HPDE6-E6E7 (cell line): ENCODE measurements around the gene KXD1.

ENCODE experiments used
- DNase-seq: peaks from one replicate; pipeline ENCODE4 v3.0.0; 2011; ENCODE audit warnings: missing footprints; ENCODE audit errors: extremely low spot score

KXD1 gene

GRCh38 chr19:18601875-18602274 is 44.2 kb downstream of the KXD1 start:
- no peak for DNase-seq

GRCh38 chr19:18603255-18603957 is 45.7 kb downstream of the KXD1 start:
- no peak for DNase-seq

DNA sequence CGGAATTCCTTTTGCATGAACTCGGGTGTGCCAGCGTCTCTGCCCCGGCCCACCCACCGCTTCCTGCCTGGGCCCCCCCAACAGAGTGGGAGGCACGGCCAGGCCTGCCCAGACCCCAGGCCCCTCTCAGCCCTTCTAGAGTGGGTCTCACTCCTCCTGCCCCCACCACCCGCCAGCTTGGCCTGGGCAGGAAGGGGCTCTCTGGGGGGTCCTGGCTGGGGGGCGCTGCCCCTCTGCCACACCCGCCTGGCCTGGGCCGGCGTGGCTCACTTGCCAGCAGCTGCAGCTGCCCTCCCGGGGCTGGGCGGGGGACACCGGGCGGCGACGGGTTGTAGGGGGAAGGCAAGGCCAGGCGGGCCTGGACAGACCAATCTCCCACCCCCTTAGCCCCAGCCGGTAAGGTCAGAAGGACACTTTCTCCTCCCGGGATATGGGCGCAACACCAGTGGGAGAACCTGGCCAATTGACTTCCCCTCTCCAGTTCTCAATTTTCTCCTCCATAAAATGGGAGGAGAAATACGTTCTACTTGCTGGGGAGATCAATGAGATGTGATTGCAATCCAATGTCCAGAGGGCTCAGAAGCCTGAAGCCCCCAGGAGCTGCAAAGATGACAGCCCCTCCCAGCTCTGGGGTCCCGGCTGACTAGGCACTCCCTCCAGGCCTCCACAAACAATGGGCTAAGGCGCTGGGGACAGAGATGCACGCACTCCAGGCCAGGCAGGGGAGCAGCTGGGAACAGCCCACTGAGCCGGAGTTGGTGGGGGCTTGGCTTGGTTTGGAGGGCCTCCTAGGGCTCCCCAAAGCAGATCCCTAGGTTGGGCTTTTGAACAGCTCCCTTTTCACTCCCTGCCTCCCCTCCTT is 46.5 kb downstream of the KXD1 start:
- no peak for DNase-seq

GRCh38 chr19:18604820-18605159 is 47.1 kb downstream of the KXD1 start:
- no peak for DNase-seq

GRCh38 chr19:18605196-18605545 is 47.5 kb downstream of the KXD1 start:
- no peak for DNase-seq

DNA sequence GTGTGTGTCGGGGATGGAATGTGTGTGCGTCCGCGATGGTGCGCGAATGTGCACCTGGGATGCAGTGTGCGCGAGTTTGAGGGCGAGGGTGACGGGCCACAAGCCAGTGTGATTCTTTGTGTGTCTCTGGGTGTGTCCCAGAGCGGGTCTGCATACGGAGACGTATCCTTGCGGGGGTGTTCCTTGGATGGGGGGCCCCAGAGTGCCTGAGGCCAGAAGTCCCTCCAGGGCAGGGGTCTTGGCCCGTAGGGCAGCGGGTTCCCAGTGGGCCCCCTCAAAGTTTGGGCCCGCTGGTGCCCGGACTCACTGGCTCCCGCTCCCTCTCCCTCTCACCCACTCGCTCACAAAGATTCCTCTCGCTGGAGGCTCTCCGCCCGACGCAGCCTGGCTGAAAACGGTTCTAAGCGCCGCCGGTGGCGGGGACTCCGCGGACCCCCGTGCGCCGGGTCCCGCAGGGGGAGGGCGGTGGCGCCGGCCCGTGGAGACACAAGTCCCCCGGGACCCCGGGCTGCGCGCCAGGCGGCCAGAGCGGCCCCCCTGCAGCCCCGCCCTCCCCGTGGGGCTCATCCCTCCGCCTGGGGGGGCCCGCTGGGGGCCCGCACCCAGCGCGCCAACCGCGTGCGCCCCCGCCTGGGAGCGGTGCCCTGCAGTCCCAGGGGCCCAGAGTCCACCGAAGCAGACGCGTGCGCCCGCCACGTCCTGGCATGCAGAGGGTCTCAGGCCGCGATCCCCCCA is 48.0 kb downstream of the KXD1 start:
- no peak for DNase-seq

DNA sequence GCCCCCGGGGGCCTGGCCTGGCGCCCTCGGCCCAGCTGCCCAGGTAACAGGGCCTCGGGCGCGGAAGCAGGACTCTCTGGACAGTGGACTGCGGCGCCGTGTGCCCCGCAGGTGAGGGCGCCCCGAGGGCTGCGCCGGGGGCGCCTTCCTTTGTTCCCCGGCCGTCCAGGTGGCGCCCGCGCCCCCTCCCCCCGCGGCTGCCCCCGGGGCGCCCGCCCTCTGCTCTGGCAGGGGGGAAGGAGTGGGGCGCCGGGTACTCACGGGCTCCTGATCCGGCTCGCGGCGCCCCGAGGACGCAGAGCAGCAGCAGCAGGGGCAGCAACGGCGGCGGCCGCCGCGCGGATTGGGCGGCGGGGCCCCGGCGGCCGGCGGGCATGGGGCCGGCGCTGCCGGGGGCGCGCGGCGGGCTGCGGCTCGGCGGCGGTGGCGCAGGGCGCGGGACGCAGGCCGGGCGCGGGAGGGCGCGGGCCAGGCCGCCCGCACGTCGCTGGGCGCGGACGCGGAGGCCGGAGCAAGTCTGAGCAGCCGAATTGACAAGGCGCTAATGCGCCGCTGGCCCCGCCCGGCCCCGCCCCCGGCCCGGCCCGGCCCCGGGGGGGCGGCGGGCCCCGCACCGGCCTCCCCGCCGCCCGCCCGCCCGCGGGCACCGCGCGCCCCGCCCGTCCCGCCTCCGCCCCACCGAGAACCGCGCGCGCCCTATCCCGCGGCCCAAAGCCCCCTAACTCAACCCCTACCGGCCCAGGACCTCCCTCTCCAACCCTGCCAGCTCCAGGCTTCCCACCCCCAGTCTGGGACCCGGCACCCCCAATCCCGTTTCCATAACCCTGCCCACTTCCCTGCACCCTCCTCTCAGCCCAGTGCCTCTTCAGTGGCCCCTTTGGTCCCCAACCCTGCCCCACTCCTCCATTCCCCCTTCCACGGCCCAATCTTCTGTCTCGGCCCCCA is 48.9 kb downstream of the KXD1 start, which contains the start of gene CRLF1:
Gene CRLF1 (minus strand): TSS at position 519 of the 945 bp plus-strand sequence. CDS start 143 bp downstream, at position 376.
- DNase-seq: no peak

GRCh38 chr19:18607226-18608101 is 49.8 kb downstream of the KXD1 start:
- DNase-seq: no peak

- DNase-seq: no peak
Observed at GRCh38 chr19:18608102-18608804, 50.6 kb downstream of the KXD1 start.

- no peak for DNase-seq
Observed at GRCh38 chr19:18608805-18609716, 51.4 kb downstream of the KXD1 start.

- no peak for DNase-seq
Observed at GRCh38 chr19:18609717-18610051, 52.0 kb downstream of the KXD1 start.

DNA sequence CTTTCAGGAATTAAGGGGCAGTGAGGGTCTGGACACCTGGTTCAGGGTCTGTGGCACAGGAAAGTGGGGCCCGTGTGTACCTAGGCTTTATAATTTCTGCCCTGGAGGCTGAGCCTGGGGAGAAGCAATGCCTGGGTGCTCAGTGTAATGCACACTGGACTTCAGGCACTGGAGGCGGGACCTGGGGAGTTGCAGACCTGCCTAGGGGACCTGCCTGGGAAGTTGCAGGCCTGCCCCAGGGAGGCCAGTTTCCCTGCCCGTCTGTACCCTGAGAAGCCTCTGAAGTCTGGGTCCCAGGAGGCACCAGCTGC is 52.5 kb downstream of the KXD1 start:
- DNase-seq: no peak

DNA sequence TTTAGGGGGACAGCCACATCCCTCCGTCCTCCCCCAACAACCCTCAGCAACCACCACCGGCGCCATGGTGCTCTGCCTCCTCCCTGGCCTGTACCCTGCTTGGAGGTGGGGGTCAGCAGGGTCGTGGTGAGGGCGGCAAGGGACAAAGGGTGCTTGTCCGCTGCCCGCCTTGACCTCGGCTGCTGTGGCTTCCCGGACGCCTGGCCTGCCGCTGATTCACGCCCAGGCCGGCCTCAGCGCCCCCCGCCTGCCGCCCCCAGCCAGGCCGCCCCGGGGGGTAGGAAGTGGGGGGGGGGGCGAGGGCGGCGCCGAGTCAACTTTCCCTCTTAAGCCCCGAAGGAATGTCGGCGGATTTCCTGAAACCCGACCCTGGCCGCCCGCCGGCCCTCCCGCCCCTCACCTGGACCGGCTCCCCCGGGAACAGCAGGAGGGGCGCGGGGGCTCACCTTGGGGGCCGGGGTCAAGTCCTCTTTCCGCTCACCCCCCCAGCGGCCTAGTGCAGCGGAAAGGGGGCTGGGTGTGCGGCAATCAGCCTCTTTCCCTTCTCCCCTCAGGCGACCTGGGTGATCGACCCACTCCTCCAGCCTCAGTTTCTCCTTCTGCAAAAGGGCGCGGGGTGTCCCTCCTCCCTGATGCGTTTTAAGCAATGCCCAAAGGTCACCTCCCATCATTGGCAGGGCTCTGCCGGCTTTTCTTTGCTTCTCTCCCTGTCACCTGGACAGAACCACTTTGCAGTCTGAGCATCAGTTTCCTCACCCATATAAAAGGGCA is 53.1 kb downstream of the KXD1 start:
- DNase-seq: no peak

DNA sequence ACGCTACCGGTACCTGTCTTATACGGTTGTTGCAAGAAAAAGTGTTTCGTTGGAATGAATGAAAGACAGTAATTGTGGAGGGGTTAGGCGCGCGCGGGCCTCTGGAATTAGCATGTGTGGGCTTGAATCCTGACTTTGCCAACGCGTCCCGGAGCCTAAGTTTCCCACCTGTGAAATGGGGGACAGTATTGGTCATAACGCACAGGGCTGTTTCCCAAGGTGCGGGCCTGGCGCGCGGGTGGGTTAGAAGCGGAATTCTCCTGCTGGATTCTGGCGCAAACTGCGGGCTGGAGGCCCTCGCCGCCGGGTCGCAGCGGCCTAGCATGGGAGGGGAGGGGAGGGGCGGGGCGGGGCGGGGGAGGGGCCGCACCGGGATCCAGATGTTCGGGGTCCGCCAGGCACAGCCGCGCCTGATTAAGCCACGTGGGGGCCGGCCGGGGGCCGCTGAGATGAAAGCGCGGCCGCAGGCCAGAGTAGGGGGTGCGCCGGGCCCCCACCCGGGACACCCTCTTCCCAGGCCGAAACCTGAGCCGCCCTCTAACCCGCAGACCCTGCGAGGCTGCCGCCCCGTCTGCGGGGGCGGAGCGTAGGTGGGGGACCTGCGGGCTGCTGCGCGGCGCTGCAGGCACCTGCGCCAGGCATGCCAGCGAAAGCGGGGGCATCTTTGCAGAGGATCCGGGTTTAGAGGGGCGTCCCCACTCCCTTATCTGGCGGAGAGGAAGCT is 53.8 kb downstream of the KXD1 start:
- DNase-seq: no peak

GRCh38 chr19:18612051-18612771 is 54.5 kb downstream of the KXD1 start:
- no peak for DNase-seq

- no peak for DNase-seq
Observed at GRCh38 chr19:18612772-18613588, 55.3 kb downstream of the KXD1 start, which contains the start of gene TMEM59L. Gene TMEM59L, plus strand, starts transcription at chr19:18612870. Its CDS starts 89 bp downstream, at chr19:18612959.
